GM19463 (cell line): ENCODE measurements around the gene OLFM1.

ENCODE experiments used
- ATAC-seq: cut with Tn5 transposase; IDR thresholded peaks from one replicate; pipeline ENCODE4 v1.9.1; 2021; ENCODE audit warnings: mild to moderate bottlenecking, moderate library complexity; ENCODE audit not compliant: unreplicated experiment

Gene OLFM1

DNA sequence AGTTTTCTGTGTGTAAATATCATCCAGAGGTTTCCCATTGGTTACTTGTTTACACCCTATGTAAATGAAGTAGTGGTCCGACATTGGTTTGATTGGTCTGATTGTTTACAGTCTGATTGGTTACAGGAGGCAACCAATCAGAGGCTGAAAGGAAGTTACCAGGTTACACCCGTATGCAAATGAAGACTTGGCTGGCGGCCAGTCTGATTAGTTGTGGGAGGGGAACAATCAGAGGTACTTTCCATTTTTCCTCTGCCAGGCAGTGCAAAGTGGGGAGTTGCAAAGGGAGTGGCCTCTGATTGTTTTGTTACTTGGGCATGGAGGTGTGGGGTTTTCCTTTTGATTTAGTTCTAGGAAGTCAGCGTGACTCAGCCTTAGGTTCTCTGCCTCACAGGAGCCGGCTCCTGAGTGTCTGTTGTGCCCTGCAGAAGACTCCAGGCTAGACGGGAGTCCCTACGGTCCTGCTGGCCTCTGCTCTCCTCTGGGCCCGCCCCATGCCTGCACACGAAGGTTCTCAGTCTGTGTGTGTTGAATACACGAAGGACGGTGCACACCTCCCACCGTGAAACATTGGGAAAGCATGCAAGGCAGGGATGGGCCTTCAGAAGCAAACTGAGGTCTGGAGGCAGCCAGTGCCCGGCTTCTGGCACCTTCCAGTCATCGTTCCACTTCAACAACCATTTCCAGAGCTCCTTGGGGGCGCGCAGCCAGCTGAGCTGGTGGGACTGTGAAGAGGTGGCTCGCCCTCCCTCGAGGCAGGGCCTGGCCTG lies 42.9 kb downstream of the OLFM1 start:
- ATAC-seq = no peak

DNA sequence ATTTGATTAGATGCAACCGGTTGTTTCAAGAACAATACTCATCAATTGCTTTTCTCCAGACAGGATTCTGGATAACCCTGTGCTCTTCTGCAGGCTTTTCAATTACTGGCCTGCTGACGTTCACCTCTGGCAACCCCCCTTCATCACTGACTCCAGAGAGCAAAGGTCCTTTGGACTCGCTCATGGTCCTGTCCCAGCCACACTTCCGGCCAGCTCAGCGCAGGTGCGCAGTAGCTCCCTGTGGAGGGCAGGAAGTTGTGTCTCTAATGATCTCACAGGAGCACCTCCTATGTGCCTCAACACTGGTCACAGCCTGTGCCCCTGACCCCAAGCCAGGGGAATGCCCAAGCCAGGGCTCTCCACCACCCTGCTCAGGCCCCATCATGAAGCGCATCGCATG lies 44.0 kb downstream of the OLFM1 start:
- no peak for ATAC-seq

DNA sequence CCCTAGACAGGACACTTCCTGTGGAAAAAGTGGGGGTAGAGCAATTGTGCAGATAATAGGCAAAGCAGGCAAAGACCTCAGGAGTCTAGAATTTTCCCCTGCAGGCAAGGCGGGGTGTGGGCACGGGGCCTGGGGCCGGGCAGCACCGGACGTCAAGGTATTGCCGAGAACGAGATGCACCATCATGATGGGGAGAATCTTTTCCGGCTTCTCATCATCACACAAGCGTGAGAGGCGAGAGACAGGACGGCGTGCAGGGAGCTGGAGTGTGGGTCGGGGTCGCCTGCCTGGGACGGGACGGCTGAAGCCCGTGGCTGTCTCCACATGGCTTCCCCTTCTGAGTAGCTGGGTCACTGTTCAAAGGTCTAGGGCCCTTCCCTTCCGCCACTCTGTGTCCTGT lies 44.5 kb downstream of the OLFM1 start:
- ATAC-seq = no peak

GRCh38 chr9:135134268-135135022 lies 47.0 kb downstream of the OLFM1 start:
- ATAC-seq = no peak

DNA sequence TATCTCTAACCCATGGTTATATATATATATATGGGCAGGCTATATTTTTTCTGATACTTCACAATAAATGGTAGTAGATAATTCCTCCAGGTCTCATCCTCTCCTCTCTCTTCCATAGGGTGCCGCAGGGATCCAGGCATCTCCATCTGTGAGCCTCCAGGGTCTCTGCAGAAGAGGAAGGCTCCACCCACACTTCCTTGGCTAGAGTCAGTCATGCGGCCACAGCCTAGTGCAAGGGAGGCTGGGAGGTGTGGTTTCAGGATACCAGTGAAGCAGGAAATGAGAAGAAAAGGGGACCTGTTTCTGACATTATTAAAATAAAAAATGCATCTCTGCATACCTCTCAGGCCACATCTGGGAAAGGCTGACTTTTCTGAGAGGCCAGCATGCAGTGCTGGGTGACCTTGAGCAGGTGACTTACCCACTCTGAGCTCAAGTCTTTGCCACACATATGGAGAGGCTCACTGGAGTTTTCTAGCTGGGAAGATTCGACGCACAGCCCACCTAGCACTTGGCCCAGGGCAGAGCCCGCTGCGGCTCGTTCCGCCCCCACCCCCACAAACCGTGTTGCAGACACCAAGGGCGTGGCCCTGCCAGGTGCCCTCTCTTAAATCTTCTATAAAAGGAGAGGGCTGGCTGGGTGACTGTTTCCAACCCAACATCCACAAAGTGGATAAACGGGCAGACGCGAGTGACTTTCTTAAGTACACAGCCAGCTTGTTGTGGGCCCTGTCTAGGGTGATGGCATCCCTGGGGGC lies 47.9 kb downstream of the OLFM1 start:
- no peak for ATAC-seq

- ATAC-seq = no peak
These were observed 48.5 kb downstream of the OLFM1 start for GRCh38 chr9:135135929-135136315.

GRCh38 chr9:135136481-135136880 lies 49.0 kb downstream of the OLFM1 start:
- ATAC-seq = no peak

- ATAC-seq = no peak
These were observed 49.7 kb downstream of the OLFM1 start for GRCh38 chr9:135136991-135137832.

DNA sequence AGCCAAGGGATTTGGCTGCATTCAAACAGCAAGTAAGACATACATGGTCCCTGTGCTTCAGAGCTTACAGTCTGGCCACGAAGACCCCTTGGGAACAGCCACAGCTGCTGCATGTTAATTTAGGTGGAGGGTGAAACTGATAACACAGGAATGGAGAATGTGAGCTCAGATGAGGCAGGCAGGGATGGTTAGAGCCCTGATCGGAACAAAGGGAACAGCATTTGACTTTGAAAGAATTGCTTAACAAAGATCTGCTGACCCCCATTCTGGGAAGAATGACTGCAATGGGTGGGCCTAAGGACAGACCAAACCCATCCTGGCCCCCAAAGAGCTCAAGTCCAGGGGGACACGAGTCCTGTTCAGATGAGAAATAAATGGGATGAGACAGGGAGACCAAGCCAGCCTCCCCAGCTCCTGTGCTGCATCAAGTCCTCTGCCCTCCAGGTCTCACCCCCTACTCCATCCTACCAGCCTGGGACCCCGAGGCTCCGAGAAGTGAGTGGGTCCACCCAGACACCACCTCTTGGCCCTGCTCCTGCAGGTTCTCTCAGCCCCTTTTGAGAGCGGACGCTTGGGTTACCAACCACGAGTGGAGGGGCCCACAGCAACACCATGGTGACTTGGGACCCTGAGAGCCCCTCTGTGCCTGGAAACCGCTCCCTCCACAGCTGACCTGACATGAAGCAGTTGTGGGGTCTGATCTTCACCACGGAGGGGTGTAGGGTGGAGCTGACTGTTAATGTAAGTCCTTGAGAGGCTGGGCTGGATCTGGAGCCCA lies 50.8 kb downstream of the OLFM1 start:
- ATAC-seq = no peak

DNA sequence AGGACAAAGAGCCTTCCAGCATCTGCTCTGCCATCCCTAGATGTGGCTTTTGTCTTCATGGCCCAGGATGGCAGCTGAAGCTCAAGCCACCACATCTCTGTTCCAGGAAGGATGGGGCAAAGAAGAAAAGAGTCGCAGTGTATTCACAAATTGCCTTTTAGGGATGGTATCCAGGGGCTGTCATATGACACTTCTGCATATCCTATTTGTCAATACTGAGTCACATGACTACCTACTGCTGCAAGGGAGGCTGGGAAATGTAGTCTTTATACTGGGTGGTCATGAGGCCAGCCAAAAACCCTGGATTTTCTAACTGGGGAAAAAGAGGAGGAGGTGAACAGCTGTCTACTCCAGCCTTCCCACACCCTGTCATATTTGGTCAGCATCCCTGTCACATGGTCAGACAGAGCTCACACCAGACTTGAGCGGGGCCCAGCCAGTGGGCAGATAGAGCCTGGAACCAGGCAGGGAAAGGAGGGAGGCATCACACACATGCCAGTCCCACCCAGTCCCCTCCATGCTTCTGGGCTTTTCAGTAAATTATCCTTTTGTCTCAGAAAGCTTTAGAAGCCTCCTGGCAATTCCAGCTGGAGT lies 52.0 kb downstream of the OLFM1 start:
- no peak for ATAC-seq

- ATAC-seq = no peak
These were observed 53.8 kb downstream of the OLFM1 start for GRCh38 chr9:135141183-135141774.

GRCh38 chr9:135144581-135145170 lies 57.2 kb downstream of the OLFM1 start:
- no peak for ATAC-seq

GRCh38 chr9:135145312-135145711 lies 57.8 kb downstream of the OLFM1 start:
- no peak for ATAC-seq

GRCh38 chr9:135146241-135146640 lies 58.8 kb downstream of the OLFM1 start:
- ATAC-seq = no peak

DNA sequence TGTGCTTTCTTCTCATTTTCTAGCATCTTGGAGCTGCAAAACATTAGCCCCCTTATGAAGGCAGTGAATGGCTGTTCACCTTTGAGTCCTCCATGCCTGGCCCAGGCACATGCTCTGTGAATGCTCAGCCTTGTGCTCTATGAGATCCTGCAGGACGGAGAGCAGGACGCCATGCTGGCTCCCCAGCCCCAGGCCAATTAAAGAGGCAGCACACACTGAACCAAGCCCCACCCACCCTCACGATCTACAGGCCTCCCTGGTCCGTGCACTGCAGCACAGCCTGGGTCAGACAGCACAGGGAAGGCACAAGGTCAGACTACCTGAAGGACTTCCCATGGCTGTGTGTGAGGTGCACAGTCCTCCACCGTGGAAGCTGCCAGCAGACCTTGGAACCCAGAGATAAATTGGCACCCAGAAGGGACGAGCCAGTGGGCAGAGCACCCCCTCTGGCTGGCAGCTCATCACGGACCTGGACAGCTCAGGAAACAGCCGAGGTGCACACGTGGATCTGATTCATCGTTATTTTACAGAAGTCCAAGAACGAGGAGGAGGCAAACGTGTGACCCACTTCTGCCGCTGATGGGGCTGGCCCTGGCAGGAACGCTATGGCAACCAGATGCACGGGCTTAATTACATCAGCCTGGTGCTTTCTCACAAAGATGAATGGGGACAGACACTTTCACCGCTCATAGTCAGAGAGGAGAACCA lies 59.5 kb downstream of the OLFM1 start:
- ATAC-seq = no peak

- ATAC-seq = no peak
These were observed 60.0 kb downstream of the OLFM1 start for GRCh38 chr9:135147474-135147805.

DNA sequence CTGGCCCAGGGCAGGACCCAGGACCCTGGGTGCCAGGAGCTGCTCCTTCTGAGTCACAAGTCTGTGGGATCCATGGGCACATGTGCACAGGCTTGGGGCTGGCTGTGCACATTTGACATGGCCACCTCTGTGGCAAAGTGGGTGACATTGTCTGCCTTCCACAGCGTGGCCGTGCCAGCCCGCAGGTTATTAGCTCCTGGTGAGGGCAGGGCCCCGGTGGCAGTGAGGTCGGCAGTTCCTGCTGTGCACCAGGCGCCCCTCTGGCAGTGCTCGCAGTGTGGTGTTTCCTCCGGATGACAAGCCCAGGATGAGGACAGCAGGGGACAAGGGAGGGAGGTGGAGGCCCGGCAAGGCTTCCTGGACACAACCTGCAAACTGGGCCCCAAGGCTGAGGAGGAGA lies 60.5 kb downstream of the OLFM1 start:
- ATAC-seq = no peak

GRCh38 chr9:135148386-135148785 lies 60.9 kb downstream of the OLFM1 start:
- ATAC-seq = no peak
